D721Med (cell line): ENCODE data around the gene GABPA.

Experiments used
- DNase-seq: peaks from one replicate; pipeline ENCODE4 v3.0.0; 2011; ENCODE audit warnings: low spot score; ENCODE audit not compliant: insufficient read length
- FAIRE-seq: peaks from 2 replicates; lab custom pipeline; 2011; peaks lifted over from hg19 to GRCh38; lab: Jason Lieb, UNC
- CTCF ChIP-seq: IDR thresholded peaks from 2 replicates; pipeline ENCODE4 v1.5.1; 2012; ENCODE audit warnings: mild to moderate bottlenecking, control low read depth; ENCODE audit not compliant: insufficient read depth; ENCODE audit errors: missing control alignments

The GABPA gene

GRCh38 chr21:25811186-25811585 is 76.4 kb downstream of the GABPA start:
- DNase-seq (no peak), FAIRE-seq (no peak)
- TF ChIP-seq CTCF: no peak

GRCh38 chr21:25813917-25814316 is 79.1 kb downstream of the GABPA start:
- DNase-seq (no peak), FAIRE-seq (no peak)
- TF ChIP-seq CTCF: no peak

GRCh38 chr21:25818121-25818520 is 83.3 kb downstream of the GABPA start:
- no peak for TF ChIP-seq CTCF

GRCh38 chr21:25818551-25818950 is 83.8 kb downstream of the GABPA start:
- no peak for FAIRE-seq
- no peak for TF ChIP-seq CTCF
- DNase-seq: no peak

More at GRCh38 chr21:25818121-25818520, 83.3 kb downstream of the GABPA start:
- FAIRE-seq (no peak), DNase-seq (no peak)
